ENCODE results near the gene MPC1. TPM values are rescaled to one million over a fixed set of nuclear protein-coding genes. Genes with fewer than 3 reads are reported as not detected.
"Not testable (repeated sequence)": the region's sequence is repeated elsewhere in the genome, so short reads cannot be mapped to it uniquely, and the experiment has no call there.

Gene MPC1
- total RNA-seq, 2 donors from 2014 or later: 21.6 to 22.1 TPM

- no peak overlapping the region for H3K27ac Mint-ChIP-seq
- ATAC-seq (no peak), DNase-seq (no peak)
- H3K4me3 Mint-ChIP-seq: no peak overlapping the region
- H3K27me3 Mint-ChIP-seq: no peaks in the 10 kb centered on the region
- H3K4me1 Mint-ChIP-seq: no peaks in the 10 kb centered on the region
- H3K9me3 ChIP-seq (ENCODE audit: control insufficient read depth, low read length, poor library complexity, severe bottlenecking): no peaks in the 10 kb centered on the region
- H3K36me3 Mint-ChIP-seq (ENCODE audit: low read depth): no peaks in the 10 kb centered on the region
These were observed 21.7 kb downstream of the MPC1 start for GRCh38 chr6:166361077-166361429.

- Mint-ChIP-seq H3K4me1 (no peaks in the 10 kb centered on the region), H3K27ac (no peak overlapping the region), H3K4me3 (no peak overlapping the region), H3K36me3 (ENCODE audit: low read depth) (no peaks in the 10 kb centered on the region), H3K27me3 (peaks cover 5% of the 10 kb centered on the region)
- ATAC-seq (no peak), DNase-seq (no peak)
- no peaks in the 10 kb centered on the region for H3K9me3 ChIP-seq (ENCODE audit: control insufficient read depth, low read length, poor library complexity, severe bottlenecking)
These were observed 22.3 kb downstream of the MPC1 start for GRCh38 chr6:166360243-166361076.

- H3K27me3 Mint-ChIP-seq: peaks cover 9% of the 10 kb centered on the region
- no peaks in the 10 kb centered on the region for H3K4me1 Mint-ChIP-seq
- no peak for DNase-seq
- no peaks in the 10 kb centered on the region for H3K9me3 ChIP-seq (ENCODE audit: control insufficient read depth, low read length, poor library complexity, severe bottlenecking)
- H3K36me3 Mint-ChIP-seq (ENCODE audit: low read depth): no peaks in the 10 kb centered on the region
- no peak for ATAC-seq
- no peak overlapping the region for H3K27ac Mint-ChIP-seq
- no peak overlapping the region for H3K4me3 Mint-ChIP-seq
These were observed 27.2 kb downstream of the MPC1 start for GRCh38 chr6:166355552-166355951.

DNA sequence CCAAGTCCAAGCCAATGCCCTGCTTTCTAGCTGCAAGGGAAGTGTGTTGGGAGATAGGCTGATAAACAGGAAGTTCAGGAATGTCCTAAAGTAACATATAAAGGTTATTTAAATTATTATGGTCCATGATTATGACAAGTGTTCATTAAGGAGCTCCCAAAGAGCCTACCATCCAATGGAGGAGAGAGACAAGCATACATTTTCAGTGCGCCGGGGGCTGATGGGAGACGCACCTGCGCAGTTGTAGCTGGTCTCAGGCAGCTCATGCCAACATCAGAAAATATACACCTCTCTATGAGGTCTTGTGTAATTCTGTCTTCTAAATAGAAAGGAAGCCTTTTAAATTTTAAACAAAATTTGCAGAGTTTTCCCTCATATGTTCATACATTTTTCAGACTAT, 27.8 kb downstream of the MPC1 start:
- Mint-ChIP-seq H3K27me3 (peaks cover 9% of the 10 kb centered on the region), H3K36me3 (ENCODE audit: low read depth) (no peaks in the 10 kb centered on the region), H3K4me1 (no peaks in the 10 kb centered on the region)

DNA sequence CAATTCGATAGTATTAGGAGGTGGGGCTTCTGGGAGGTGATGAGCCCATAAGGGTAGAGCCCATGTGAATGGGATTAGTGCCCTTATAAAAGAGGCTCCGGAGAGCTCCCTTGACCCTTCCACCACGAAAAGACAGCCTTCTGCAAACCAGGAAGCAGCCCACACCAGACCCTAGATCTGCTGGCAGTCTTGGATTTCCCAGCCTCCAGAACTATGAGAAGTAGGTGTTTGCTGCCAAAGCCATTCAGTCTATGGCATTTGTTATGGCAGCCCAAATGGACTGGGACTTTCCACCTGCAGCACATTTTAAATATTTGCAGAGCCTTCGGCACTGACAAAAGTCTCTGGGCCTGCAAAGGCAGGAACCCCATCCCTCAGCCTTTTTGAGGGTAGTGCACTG, 28.6 kb downstream of the MPC1 start:
- no peaks in the 10 kb centered on the region for H3K4me1 Mint-ChIP-seq
- H3K4me3 Mint-ChIP-seq: no peak overlapping the region
- no peaks in the 10 kb centered on the region for H3K9me3 ChIP-seq (ENCODE audit: control insufficient read depth, low read length, poor library complexity, severe bottlenecking)
- peaks cover 9% of the 10 kb centered on the region for H3K27me3 Mint-ChIP-seq
- H3K36me3 Mint-ChIP-seq (ENCODE audit: low read depth): no peaks in the 10 kb centered on the region
- DNase-seq (no peak), ATAC-seq (no peak)
- no peak overlapping the region for H3K27ac Mint-ChIP-seq

More for the DNA sequence above, 27.8 kb downstream of the MPC1 start:
- H3K4me3 Mint-ChIP-seq: no peak overlapping the region
- ATAC-seq (no peak), DNase-seq (no peak)
- H3K27ac Mint-ChIP-seq: no peak overlapping the region
- no peaks in the 10 kb centered on the region for H3K9me3 ChIP-seq (ENCODE audit: control insufficient read depth, low read length, poor library complexity, severe bottlenecking)

- Mint-ChIP-seq H3K27me3 (peaks cover 9% of the 10 kb centered on the region), H3K27ac (no peak overlapping the region), H3K36me3 (ENCODE audit: low read depth) (no peaks in the 10 kb centered on the region), H3K4me3 (no peak overlapping the region), H3K4me1 (no peaks in the 10 kb centered on the region)
- no peak for ATAC-seq
- DNase-seq: no peak
- no peaks in the 10 kb centered on the region for H3K9me3 ChIP-seq (ENCODE audit: control insufficient read depth, low read length, poor library complexity, severe bottlenecking)
These were observed 29.2 kb downstream of the MPC1 start for GRCh38 chr6:166353507-166353906.

- H3K4me1 Mint-ChIP-seq: no peaks in the 10 kb centered on the region
- H3K36me3 Mint-ChIP-seq (ENCODE audit: low read depth): no peaks in the 10 kb centered on the region
- ATAC-seq (no peak), DNase-seq (no peak)
- no peak overlapping the region for H3K4me3 Mint-ChIP-seq
- H3K9me3 ChIP-seq (ENCODE audit: control insufficient read depth, low read length, poor library complexity, severe bottlenecking): no peaks in the 10 kb centered on the region
- H3K27me3 Mint-ChIP-seq: peaks cover 9% of the 10 kb centered on the region
- H3K27ac Mint-ChIP-seq: no peak overlapping the region
These were observed 29.8 kb downstream of the MPC1 start for GRCh38 chr6:166352923-166353322.

DNA sequence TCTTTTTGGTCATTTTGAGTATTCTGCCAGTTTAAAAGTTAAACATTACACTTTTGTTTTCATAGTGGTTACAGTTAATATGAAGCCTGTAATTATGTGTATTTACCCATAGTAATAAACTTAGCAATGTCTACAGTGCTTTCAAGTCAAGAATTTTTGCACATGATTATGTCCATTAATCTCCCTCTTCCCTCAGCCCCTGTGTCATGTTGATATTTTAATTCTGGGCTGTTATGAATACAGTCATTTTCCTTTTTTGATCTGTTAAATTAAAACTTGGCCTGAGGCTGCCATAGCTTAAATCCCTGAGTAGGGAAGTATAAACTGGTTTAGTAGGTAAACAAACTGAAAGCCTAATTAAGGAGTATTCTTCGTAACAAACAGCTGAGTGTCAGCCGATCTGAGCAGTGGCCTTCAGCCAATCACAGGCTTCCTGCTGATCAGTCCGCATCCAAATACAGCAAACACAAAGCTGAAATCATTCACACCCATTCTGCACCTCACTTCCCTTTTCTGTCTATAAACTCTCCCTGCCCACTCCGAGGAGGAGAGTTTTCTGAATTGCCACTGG, 30.9 kb downstream of the MPC1 start:
- ATAC-seq (peak; percentile 50), DNase-seq (no peak)
- Mint-ChIP-seq H3K27me3 (peaks cover 9% of the 10 kb centered on the region), H3K4me3 (no peak overlapping the region), H3K4me1 (no peaks in the 10 kb centered on the region), H3K27ac (no peak overlapping the region), H3K36me3 (ENCODE audit: low read depth) (no peaks in the 10 kb centered on the region)
- no peaks in the 10 kb centered on the region for H3K9me3 ChIP-seq (ENCODE audit: control insufficient read depth, low read length, poor library complexity, severe bottlenecking)

- ATAC-seq: no peak
- H3K27ac Mint-ChIP-seq: no peak overlapping the region
- H3K4me1 Mint-ChIP-seq: peaks cover 4% of the 10 kb centered on the region
- no peak overlapping the region for H3K4me3 Mint-ChIP-seq
- no peaks in the 10 kb centered on the region for H3K36me3 Mint-ChIP-seq (ENCODE audit: low read depth)
- DNase-seq: no peak
- peaks cover 8% of the 10 kb centered on the region for H3K27me3 Mint-ChIP-seq
- H3K9me3 ChIP-seq (ENCODE audit: control insufficient read depth, low read length, poor library complexity, severe bottlenecking): no peaks in the 10 kb centered on the region
These were observed 34.3 kb downstream of the MPC1 start for GRCh38 chr6:166348305-166348949.

GRCh38 chr6:166346965-166347364, 35.8 kb downstream of the MPC1 start:
- DNase-seq: no peak
- H3K9me3 ChIP-seq (ENCODE audit: control insufficient read depth, low read length, poor library complexity, severe bottlenecking): no peaks in the 10 kb centered on the region

DNA sequence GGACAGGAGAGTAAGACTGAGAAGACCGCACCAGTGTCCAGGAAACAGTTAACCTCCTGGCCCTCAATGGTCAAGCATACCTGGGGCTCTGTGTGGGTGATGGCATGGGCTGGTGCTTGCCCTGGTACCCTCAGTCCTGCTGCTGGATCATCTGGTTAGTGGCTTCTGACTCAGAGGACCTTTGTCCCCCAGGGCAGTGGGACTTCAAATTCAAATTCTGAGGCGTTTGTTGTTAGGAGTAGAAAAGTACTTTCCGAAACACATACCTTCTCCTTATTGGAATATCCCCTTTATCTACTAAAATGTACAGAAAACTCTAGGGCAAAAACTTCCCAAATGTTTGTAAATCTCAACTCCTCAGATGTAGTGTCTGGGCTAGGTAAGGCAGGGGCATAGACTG, 36.3 kb downstream of the MPC1 start:
- H3K27ac Mint-ChIP-seq: no peak overlapping the region
- no peak overlapping the region for H3K4me3 Mint-ChIP-seq
- H3K4me1 Mint-ChIP-seq: peaks cover 8% of the 10 kb centered on the region
- ATAC-seq (no peak), DNase-seq (no peak)
- no peaks in the 10 kb centered on the region for H3K9me3 ChIP-seq (ENCODE audit: control insufficient read depth, low read length, poor library complexity, severe bottlenecking)
- peaks cover 6% of the 10 kb centered on the region for H3K27me3 Mint-ChIP-seq
- peaks cover 2% of the 10 kb centered on the region for H3K36me3 Mint-ChIP-seq (ENCODE audit: low read depth)

More at GRCh38 chr6:166346965-166347364, 35.8 kb downstream of the MPC1 start:
- no peaks in the 10 kb centered on the region for H3K36me3 Mint-ChIP-seq (ENCODE audit: low read depth)
- no peak overlapping the region for H3K27ac Mint-ChIP-seq
- no peak overlapping the region for H3K4me3 Mint-ChIP-seq
- no peak for ATAC-seq
- peaks cover 6% of the 10 kb centered on the region for H3K27me3 Mint-ChIP-seq
- H3K4me1 Mint-ChIP-seq: peaks cover 4% of the 10 kb centered on the region

DNA sequence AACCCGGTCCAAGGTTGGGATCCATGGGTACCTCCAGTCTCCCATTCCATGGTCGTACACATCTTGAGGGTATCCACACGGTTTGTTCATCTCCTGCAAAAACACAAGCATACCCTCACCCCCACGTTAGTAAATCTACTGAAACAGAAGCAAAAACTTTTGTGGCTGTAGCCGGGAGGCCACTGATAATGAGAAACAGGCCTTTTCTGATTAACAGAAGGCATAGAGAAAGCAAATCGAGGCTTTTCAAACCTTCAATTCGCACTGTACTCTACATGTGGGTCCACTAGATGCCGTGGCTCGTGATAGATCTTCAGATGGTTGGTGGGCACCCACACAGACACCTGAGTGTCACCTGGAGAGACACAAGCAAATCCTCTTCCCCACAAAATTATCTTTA, 37.1 kb downstream of the MPC1 start:
- not testable (repeated sequence) for H3K9me3 ChIP-seq (ENCODE audit: control insufficient read depth, low read length, poor library complexity, severe bottlenecking); H3K27ac Mint-ChIP-seq; H3K4me1 Mint-ChIP-seq; H3K4me3 Mint-ChIP-seq; H3K36me3 Mint-ChIP-seq (ENCODE audit: low read depth); ATAC-seq; DNase-seq; H3K27me3 Mint-ChIP-seq

DNA sequence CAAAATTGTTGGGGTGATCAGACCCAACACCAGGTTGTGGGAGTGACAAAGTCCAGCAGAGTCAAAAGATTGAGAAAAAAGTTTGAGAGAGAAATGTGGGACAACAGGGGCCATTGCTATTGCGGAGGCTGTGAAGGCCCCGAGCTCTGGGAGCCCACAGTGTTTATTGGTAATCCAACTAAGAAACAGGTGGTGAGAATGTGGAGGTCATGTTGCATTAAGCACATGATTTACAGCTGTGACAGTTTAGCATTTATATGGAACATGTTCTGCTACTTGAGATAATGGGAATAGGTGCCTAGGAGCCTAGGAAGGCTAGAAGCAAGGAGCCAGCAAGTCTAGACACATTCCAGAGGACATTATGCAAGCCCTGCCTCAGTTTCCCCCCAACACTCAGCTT, 37.8 kb downstream of the MPC1 start:
- not testable (repeated sequence) for ATAC-seq

More for the DNA sequence above, 37.8 kb downstream of the MPC1 start:
- H3K27me3 Mint-ChIP-seq; H3K9me3 ChIP-seq (ENCODE audit: control insufficient read depth, low read length, poor library complexity, severe bottlenecking); DNase-seq; H3K27ac Mint-ChIP-seq; H3K4me3 Mint-ChIP-seq; H3K36me3 Mint-ChIP-seq (ENCODE audit: low read depth); H3K4me1 Mint-ChIP-seq: not testable (repeated sequence)
